Measurements from ENCODE around the gene DNAJC17. TPM values are rescaled to one million over a fixed set of nuclear protein-coding genes. Genes with fewer than 3 reads are reported as not detected.

Gene DNAJC17
- total and polyA plus RNA-seq, 2 of the 13 experiments (the other 11 are each of a cell fraction or from before 2014, with no cell fraction given), result 22.2 to 26.5 TPM

GRCh38 chr15:40845511-40846284 is 38.4 kb upstream of the DNAJC17 start (continued):
- TF ChIP-seq, protein P1, sequence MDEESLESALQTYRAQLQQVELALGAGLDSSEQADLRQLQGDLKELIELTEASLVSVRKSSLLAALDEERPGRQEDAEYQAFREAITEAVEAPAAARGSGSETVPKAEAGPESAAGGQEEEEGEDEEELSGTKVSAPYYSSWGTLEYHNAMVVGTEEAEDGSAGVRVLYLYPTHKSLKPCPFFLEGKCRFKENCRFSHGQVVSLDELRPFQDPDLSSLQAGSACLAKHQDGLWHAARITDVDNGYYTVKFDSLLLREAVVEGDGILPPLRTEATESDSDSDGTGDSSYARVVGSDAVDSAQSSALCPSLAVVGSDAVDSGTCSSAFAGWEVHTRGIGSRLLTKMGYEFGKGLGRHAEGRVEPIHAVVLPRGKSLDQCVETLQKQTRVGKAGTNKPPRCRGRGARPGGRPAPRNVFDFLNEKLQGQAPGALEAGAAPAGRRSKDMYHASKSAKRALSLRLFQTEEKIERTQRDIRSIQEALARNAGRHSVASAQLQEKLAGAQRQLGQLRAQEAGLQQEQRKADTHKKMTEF (CRISPR knock-in tag; IDR thresholded peaks at IDR 0.05), result no peak
- 0 out of 2 replicates have a peak, but pooled peaks have one; percentile 23 for TF ChIP-seq RXRB (CRISPR knock-in tag; IDR thresholded peaks at IDR 0.05; ENCODE audit: borderline replicate concordance)
- peak; percentile 53; the same call in 1 of the 2 replicates for TF ChIP-seq SALL1 (CRISPR knock-in tag; IDR thresholded peaks at IDR 0.05)
- no peak for TF ChIP-seq ZNF816 (CRISPR knock-in tag; IDR thresholded peaks at IDR 0.05; ENCODE audit: borderline replicate concordance)
- TF ChIP-seq FOXA1 (IDR thresholded peaks at IDR 0.05), result no peak
- TF ChIP-seq FOXA1 (CRISPR knock-in tag; IDR thresholded peaks at IDR 0.05), result peak; percentile 83
- TF ChIP-seq, protein P2, sequence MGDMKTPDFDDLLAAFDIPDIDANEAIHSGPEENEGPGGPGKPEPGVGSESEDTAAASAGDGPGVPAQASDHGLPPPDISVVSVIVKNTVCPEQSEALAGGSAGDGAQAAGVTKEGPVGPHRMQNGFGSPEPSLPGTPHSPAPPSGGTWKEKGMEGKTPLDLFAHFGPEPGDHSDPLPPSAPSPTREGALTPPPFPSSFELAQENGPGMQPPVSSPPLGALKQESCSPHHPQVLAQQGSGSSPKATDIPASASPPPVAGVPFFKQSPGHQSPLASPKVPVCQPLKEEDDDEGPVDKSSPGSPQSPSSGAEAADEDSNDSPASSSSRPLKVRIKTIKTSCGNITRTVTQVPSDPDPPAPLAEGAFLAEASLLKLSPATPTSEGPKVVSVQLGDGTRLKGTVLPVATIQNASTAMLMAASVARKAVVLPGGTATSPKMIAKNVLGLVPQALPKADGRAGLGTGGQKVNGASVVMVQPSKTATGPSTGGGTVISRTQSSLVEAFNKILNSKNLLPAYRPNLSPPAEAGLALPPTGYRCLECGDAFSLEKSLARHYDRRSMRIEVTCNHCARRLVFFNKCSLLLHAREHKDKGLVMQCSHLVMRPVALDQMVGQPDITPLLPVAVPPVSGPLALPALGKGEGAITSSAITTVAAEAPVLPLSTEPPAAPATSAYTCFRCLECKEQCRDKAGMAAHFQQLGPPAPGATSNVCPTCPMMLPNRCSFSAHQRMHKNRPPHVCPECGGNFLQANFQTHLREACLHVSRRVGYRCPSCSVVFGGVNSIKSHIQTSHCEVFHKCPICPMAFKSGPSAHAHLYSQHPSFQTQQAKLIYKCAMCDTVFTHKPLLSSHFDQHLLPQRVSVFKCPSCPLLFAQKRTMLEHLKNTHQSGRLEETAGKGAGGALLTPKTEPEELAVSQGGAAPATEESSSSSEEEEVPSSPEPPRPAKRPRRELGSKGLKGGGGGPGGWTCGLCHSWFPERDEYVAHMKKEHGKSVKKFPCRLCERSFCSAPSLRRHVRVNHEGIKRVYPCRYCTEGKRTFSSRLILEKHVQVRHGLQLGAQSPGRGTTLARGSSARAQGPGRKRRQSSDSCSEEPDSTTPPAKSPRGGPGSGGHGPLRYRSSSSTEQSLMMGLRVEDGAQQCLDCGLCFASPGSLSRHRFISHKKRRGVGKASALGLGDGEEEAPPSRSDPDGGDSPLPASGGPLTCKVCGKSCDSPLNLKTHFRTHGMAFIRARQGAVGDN (CRISPR knock-in tag; IDR thresholded peaks at IDR 0.05), result peak; percentile 42; the same call in 1 of the 2 replicates
- TF ChIP-seq CREB1 (IDR thresholded peaks at IDR 0.05), result no peak
- no peak for TF ChIP-seq CREB1 (CRISPR knock-in tag; IDR thresholded peaks at IDR 0.05)
- TF ChIP-seq ZFX (CRISPR knock-in tag; IDR thresholded peaks at IDR 0.05; ENCODE audit: low read depth), result peak; percentile 36; the same call in 1 of the 2 replicates
- TF ChIP-seq GABPB1 (CRISPR knock-in tag; IDR thresholded peaks at IDR 0.05), result no peak
- TF ChIP-seq JUND (CRISPR knock-in tag; IDR thresholded peaks at IDR 0.05), result peak; percentile 92
- TF ChIP-seq REST (IDR thresholded peaks at IDR 0.05; ENCODE audit: borderline replicate concordance in 1 of 2, low read depth in 1 of 2, low read length in 2 of 2), result no peak
- 0 out of 2 replicates have a peak, but pooled peaks have one; percentile 8 for TF ChIP-seq ZNF12 (CRISPR knock-in tag; IDR thresholded peaks at IDR 0.05)
- TF ChIP-seq, protein P3, sequence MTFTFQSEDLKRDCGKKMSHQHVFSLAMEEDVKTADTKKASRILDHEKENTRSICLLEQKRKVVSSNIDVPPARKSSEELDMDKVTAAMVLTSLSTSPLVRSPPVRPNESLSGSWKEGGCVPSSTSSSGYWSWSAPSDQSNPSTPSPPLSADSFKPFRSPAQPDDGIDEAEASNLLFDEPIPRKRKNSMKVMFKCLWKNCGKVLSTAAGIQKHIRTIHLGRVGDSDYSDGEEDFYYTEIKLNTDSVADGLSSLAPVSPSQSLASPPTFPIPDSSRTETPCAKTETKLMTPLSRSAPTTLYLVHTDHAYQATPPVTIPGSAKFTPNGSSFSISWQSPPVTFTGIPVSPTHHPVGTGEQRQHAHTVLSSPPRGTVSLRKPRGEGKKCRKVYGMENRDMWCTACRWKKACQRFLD (CRISPR knock-in tag; IDR thresholded peaks at IDR 0.05; ENCODE audit: borderline replicate concordance), result no peak
- TF ChIP-seq ZNF713 (CRISPR knock-in tag; IDR thresholded peaks at IDR 0.05), result no peak
- peak; percentile 86 for TF ChIP-seq FOXA3 (CRISPR knock-in tag; IDR thresholded peaks at IDR 0.05)
- TF ChIP-seq FOSL1 (CRISPR knock-in tag; IDR thresholded peaks at IDR 0.05; ENCODE audit: borderline replicate concordance), result peak; percentile 79
- TF ChIP-seq SP2 (CRISPR knock-in tag; IDR thresholded peaks at IDR 0.05), result no peak

Data from HepG2 (cell line).